Liver (tissue), 9 donors: Measurements from ENCODE around the gene ATP12A. TPM values are rescaled to one million over a fixed set of nuclear protein-coding genes. Genes with fewer than 3 reads are reported as not detected.

Source experiments
- DNase-seq: peaks from one replicate; pipeline ENCODE4 v3.0.0-alpha.2; 2017; ENCODE audit warnings: low spot score
- H3K27ac ChIP-seq, 2 donors: one replicate each; pipeline ENCODE4 v1.7.0; 2013; ENCODE audit warnings: inconsistent platforms in 2 of 2, low read length in 2 of 2, control low read depth in 1 of 2, low read depth in 1 of 2, mild to moderate bottlenecking in 1 of 2
- H3K27me3 ChIP-seq, 4 donors: one replicate each; pipeline versions ENCODE4 v1.6.1 to v1.7.0; 2013; ENCODE audit warnings: low read length in 3 of 4, inconsistent platforms in 1 of 4, mild to moderate bottlenecking in 1 of 4, moderate library complexity in 1 of 4; ENCODE audit not compliant: control insufficient read depth in 4 of 4, insufficient read depth in 4 of 4
- H3K36me3 ChIP-seq, 4 donors: one replicate each; pipeline versions ENCODE4 v1.6.1 to v1.7.0; 2013; ENCODE audit warnings: low read length in 3 of 4, mild to moderate bottlenecking in 3 of 4, low read depth in 1 of 4, moderate library complexity in 1 of 4; ENCODE audit not compliant: control insufficient read depth in 4 of 4, insufficient read depth in 3 of 4
- H3K4me1 ChIP-seq, 4 donors: one replicate each; pipeline versions ENCODE4 v1.6.1 to v1.7.0; 2013; ENCODE audit warnings: low read length in 3 of 4, mild to moderate bottlenecking in 3 of 4, moderate library complexity in 1 of 4; ENCODE audit not compliant: control insufficient read depth in 4 of 4, insufficient read depth in 4 of 4
- H3K4me3 ChIP-seq, 3 donors: one replicate each; pipeline versions ENCODE4 v1.6.1 to v1.7.0; 2013; ENCODE audit warnings: low read length in 3 of 3, control low read depth in 1 of 3, low read depth in 1 of 3, mild to moderate bottlenecking in 1 of 3
- H3K9ac ChIP-seq, 2 donors: one replicate each; pipeline ENCODE4 v1.7.0; 2013; ENCODE audit warnings: low read length in 2 of 2, mild to moderate bottlenecking in 2 of 2, moderate library complexity in 2 of 2, control low read depth in 1 of 2, low read depth in 1 of 2
- H3K9me3 ChIP-seq, 4 donors: one replicate each; pipeline versions ENCODE4 v1.6.1 to v1.7.0; 2013; ENCODE audit warnings: low read length in 3 of 4; ENCODE audit not compliant: control insufficient read depth in 4 of 4
- CTCF ChIP-seq: fragments of 150-350 bp; IDR thresholded peaks from 2 replicates; pipeline ENCODE4 v1.5.1; 2017; ENCODE audit warnings: improper control_type of control experiment, low read depth, low read length; ENCODE audit not compliant: missing input control
- EGR1 ChIP-seq, 2 donors: IDR thresholded peaks; 2 replicates each; pipeline ENCODE4 v1.6.1; 2016 to 2018; ENCODE audit warnings: antibody characterized with exemption in 2 of 2, low read depth in 2 of 2
- FOXA1 ChIP-seq: IDR thresholded peaks from 2 replicates; pipeline ENCODE4 v1.6.1; 2016; ENCODE audit warnings: antibody characterized with exemption
- FOXA2 ChIP-seq: IDR thresholded peaks from 2 replicates; pipeline ENCODE4 v1.6.1; 2016; ENCODE audit warnings: antibody characterized with exemption
- GABPA ChIP-seq, 2 donors: IDR thresholded peaks in 1 of 2; conservative IDR thresholded peaks in 1 of 2; 2 replicates each; pipeline ENCODE4 v1.6.1; 2016; ENCODE audit warnings: antibody characterized with exemption in 2 of 2, mild to moderate bottlenecking in 1 of 2, moderate library complexity in 1 of 2
- HNF4A ChIP-seq, 2 donors: conservative IDR thresholded peaks; 2 replicates each; pipeline ENCODE4 v1.6.1; 2016; ENCODE audit warnings: antibody characterized with exemption in 2 of 2, mild to moderate bottlenecking in 2 of 2
- HNF4G ChIP-seq: IDR thresholded peaks from 2 replicates; pipeline ENCODE4 v1.6.1; 2016; ENCODE audit warnings: antibody characterized with exemption
- JUND ChIP-seq, 2 donors: IDR thresholded peaks; 2 replicates each; pipeline ENCODE4 v1.6.1; 2016; ENCODE audit warnings: antibody characterized with exemption in 2 of 2
- MAX ChIP-seq: IDR thresholded peaks from 2 replicates; pipeline ENCODE4 v1.6.1; 2016; ENCODE audit warnings: antibody characterized with exemption
- NR2F2 ChIP-seq: IDR thresholded peaks from 2 replicates; pipeline ENCODE4 v1.6.1; 2016; ENCODE audit warnings: antibody characterized with exemption
- RAD21 ChIP-seq, 2 donors: IDR thresholded peaks; 2 replicates each; pipeline ENCODE4 v1.6.1; 2016; ENCODE audit warnings: antibody characterized with exemption in 2 of 2, mild to moderate bottlenecking in 2 of 2
- REST ChIP-seq: IDR thresholded peaks from 2 replicates; pipeline ENCODE4 v1.6.1; 2016; ENCODE audit warnings: antibody characterized with exemption, mild to moderate bottlenecking
- RXRA ChIP-seq, 2 donors: IDR thresholded peaks; 2 replicates each; pipeline ENCODE4 v1.6.1; 2017 to 2018; ENCODE audit warnings: antibody characterized with exemption in 2 of 2, mild to moderate bottlenecking in 1 of 2
- SP1 ChIP-seq: IDR thresholded peaks from 2 replicates; pipeline ENCODE4 v1.6.1; 2018; ENCODE audit warnings: antibody characterized with exemption, mild to moderate bottlenecking
- TAF1 ChIP-seq: conservative IDR thresholded peaks from 2 replicates; pipeline ENCODE4 v1.6.1; 2016; ENCODE audit warnings: antibody characterized with exemption, mild to moderate bottlenecking
- YY1 ChIP-seq: IDR thresholded peaks from 2 replicates; pipeline ENCODE4 v1.6.1; 2016; ENCODE audit warnings: antibody characterized with exemption, mild to moderate bottlenecking
- WGBS: extraction: QIAGEN DNeasy Blood & Tissue Kit; methylation state at CpG from one replicate; pipeline ENCODE4 v1.1.7; 2013; 5-methylcytosine and 5-hydroxymethylcytosine counted together
- polyA plus RNA-seq, 2 donors: library from polyadenylated mRNA; stranded (reverse) in 1 of 2; unstranded in 1 of 2; fragments of 200-250 nt in 1 of 2; fragments of >200 nt in 1 of 2; fragmentation: Nextera tagmentation in 1 of 2; extraction: Ambion mirVana in 1 of 2; gene quantifications; one replicate each; pipeline versions ENCODE4 v1.2.1 to v1.2.3, GENCODE V29; 2013 to 2015
- total RNA-seq, 2 donors: library from RNA; depleted of rRNA; stranded (reverse); fragments of >200 nt; gene quantifications; one replicate each; pipeline ENCODE4 v1.2.3, GENCODE V29; 2014
- TF ChIP-seq, protein P1 (sequence below): IDR thresholded peaks from 2 replicates; pipeline ENCODE4 v1.6.1; 2016; ENCODE audit warnings: antibody characterized with exemption
- TF ChIP-seq, protein P2 (sequence below): IDR thresholded peaks from 2 replicates; pipeline ENCODE4 v1.6.1; 2016; ENCODE audit warnings: antibody characterized with exemption
- donor health status: healthy.
- donor health status: healthy.
- donor health status: healthy.
- donor health status: healthy.
- donor health status: healthy.

Gene ATP12A
- total and polyA plus RNA-seq, 4 donors: under 0.01 TPM; not detected in 3

DNA sequence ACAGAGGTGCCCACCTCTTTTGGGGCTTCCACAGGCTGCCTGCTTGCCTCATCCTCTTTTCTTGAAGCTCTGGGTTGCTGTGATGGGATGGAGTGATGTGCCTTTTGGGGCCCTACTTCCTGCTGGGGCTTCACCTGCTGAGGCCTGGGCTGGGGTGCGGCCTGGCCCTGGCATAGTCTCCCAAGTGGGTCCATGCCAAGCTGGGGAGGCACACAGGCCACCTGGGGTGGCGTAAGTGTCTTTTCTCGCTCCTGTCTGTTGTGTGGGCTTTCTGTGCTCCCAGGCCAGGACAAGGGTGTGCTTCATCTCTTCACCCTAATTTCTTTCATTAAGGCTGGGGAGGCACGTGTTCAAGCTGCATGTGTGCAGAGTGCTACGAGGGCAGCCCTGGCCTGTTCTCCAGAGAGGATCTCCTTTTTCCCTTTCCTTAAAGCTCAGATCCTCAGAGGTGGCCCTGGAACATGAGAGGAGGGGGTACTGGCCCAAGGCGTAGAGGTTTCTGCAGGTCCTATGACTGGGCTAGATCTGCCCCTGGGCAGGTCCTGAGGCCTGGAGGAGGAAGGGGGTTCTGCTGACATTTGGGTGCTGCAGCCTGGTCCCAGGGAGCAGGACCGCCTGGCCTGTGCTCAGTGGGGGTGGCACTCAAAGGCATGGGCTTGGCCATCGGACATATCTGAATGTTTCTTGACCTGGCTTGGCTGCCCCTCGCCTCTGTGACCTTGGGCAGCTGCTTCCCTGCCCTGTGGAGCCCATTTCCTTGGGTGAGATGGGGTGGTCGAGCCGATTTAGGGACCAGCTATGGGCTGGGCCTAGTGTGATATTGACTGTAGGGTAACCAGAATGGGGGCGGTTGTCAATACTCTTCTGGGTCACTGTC lies 60.0 kb downstream of the ATP12A start (continued):
- no peak for TF ChIP-seq REST
- no peak for TF ChIP-seq TAF1
- TF ChIP-seq RXRA (IDR thresholded peaks at IDR 0.05): no peak
- TF ChIP-seq FOXA1: no peak
- TF ChIP-seq HNF4G: no peak

- Histone ChIP-seq H3K4me1 (peaks cover 0 to 3% (median under 1%) of the 10 kb centered on the region in 4 donors), H3K27me3 (peaks cover 0 to 6% (median 0%) of the 10 kb centered on the region in 4 donors), H3K4me3 (no peak overlapping the region), H3K36me3 (no peaks in the 10 kb centered on the region), H3K27ac (no peak overlapping the region), H3K9ac (no peak overlapping the region), H3K9me3 (no peaks in the 10 kb centered on the region)
- DNase-seq: no peak
- WGBS: 80% methylated on average over 11 of the region's 11 CpGs
- TF ChIP-seq EGR1 (IDR thresholded peaks at IDR 0.05; ENCODE audit: low read depth in 2 of 2): no peak
- no peak for TF ChIP-seq GABPA (IDR thresholded peaks at IDR 0.05 in 1 of 2, conservative IDR thresholded peaks at IDR 0.05 in 1 of 2)
- no peak for TF ChIP-seq MAX
- TF ChIP-seq, protein P1, sequence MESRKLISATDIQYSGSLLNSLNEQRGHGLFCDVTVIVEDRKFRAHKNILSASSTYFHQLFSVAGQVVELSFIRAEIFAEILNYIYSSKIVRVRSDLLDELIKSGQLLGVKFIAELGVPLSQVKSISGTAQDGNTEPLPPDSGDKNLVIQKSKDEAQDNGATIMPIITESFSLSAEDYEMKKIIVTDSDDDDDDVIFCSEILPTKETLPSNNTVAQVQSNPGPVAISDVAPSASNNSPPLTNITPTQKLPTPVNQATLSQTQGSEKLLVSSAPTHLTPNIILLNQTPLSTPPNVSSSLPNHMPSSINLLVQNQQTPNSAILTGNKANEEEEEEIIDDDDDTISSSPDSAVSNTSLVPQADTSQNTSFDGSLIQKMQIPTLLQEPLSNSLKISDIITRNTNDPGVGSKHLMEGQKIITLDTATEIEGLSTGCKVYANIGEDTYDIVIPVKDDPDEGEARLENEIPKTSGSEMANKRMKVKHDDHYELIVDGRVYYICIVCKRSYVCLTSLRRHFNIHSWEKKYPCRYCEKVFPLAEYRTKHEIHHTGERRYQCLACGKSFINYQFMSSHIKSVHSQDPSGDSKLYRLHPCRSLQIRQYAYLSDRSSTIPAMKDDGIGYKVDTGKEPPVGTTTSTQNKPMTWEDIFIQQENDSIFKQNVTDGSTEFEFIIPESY: no peak
- no peak for TF ChIP-seq JUND (IDR thresholded peaks at IDR 0.05)
- no peak for TF ChIP-seq CTCF
- TF ChIP-seq REST: no peak
- no peak for TF ChIP-seq YY1
- no peak for TF ChIP-seq HNF4A (conservative IDR thresholded peaks at IDR 0.05)
- no peak for TF ChIP-seq RXRA (IDR thresholded peaks at IDR 0.05)
- TF ChIP-seq NR2F2: no peak
- TF ChIP-seq HNF4G: no peak
- no peak for TF ChIP-seq FOXA1
- no peak for TF ChIP-seq RAD21 (IDR thresholded peaks at IDR 0.05)
- TF ChIP-seq, protein P2, sequence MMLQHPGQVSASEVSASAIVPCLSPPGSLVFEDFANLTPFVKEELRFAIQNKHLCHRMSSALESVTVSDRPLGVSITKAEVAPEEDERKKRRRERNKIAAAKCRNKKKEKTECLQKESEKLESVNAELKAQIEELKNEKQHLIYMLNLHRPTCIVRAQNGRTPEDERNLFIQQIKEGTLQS: no peak
- no peak for TF ChIP-seq SP1
- TF ChIP-seq TAF1: no peak
- TF ChIP-seq FOXA2: no peak
Measured at GRCh38 chr13:24741016-24741662, 60.9 kb downstream of the ATP12A start.
